ENCODE measurements around the gene TCL1A.
"Not testable (repeated sequence)": the region's sequence is repeated elsewhere in the genome, so short reads cannot be mapped to it uniquely, and the experiment has no call there.

The TCL1A gene

GRCh38 chr14:95677179-95677835 is 36.6 kb downstream of the TCL1A start:
- DNase-seq (ENCODE audit: low spot score): no peak

- no peak for DNase-seq (ENCODE audit: low spot score)
Measured at GRCh38 chr14:95675486-95675885, 38.4 kb downstream of the TCL1A start.

GRCh38 chr14:95674613-95675012 is 39.3 kb downstream of the TCL1A start:
- no peak for DNase-seq (ENCODE audit: low spot score)

GRCh38 chr14:95668235-95668772 is 45.6 kb downstream of the TCL1A start:
- no peak for DNase-seq (ENCODE audit: low spot score)

GRCh38 chr14:95667249-95667693 is 46.7 kb downstream of the TCL1A start:
- DNase-seq (ENCODE audit: low spot score): no peak

- DNase-seq (ENCODE audit: low spot score): no peak
Measured at GRCh38 chr14:95666450-95666849, 47.5 kb downstream of the TCL1A start.

GRCh38 chr14:95665530-95665929 is 48.4 kb downstream of the TCL1A start:
- not testable (repeated sequence) for DNase-seq (ENCODE audit: low spot score)

GRCh38 chr14:95664546-95664945 is 49.4 kb downstream of the TCL1A start:
- DNase-seq (ENCODE audit: low spot score): no peak

- no peak for DNase-seq (ENCODE audit: low spot score)
Measured at GRCh38 chr14:95664066-95664465, 49.9 kb downstream of the TCL1A start.

- DNase-seq (ENCODE audit: low spot score): no peak
Measured at GRCh38 chr14:95663226-95663797, 50.6 kb downstream of the TCL1A start.

- no peak for DNase-seq (ENCODE audit: low spot score)
Measured at GRCh38 chr14:95662376-95663186, 51.3 kb downstream of the TCL1A start.

- no peak for DNase-seq (ENCODE audit: low spot score)
Measured at GRCh38 chr14:95660651-95661515, 53.0 kb downstream of the TCL1A start.

GRCh38 chr14:95659990-95660385 is 53.9 kb downstream of the TCL1A start:
- DNase-seq (ENCODE audit: low spot score): no peak
